NCI-H1105 treated with DMSO at 0.1 percent for 48 hours (cell line): ENCODE measurements around the gene GPR150.

Experiments
- DNase-seq: peaks from one replicate; lab custom pipeline; 2025; lab: John Stamatoyannopoulos, UW

GPR150 gene

GRCh38 chr5:95652849-95653248 lies 33.0 kb downstream of the GPR150 start:
- no peak for DNase-seq

- no peak for DNase-seq
These were observed 34.3 kb downstream of the GPR150 start for GRCh38 chr5:95654196-95654595.

DNA sequence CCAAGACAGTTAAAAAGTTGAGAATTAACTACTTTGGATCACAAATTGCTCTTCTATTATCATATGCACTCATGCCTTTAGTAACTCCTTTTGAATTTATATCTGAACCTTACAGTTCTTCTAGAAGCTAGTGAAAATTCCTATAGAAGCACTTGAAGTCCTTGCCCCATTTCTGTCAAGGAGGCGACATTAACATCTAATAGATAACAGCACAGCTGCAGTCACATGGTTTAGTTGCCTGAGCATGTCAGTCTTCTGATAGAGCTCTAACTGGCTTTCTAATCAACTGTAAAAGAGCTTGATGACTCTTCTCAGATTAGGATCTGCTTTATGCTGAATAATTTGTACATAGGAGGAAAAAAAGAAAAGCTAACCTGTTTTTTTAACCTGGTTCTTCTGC lies 35.7 kb downstream of the GPR150 start:
- DNase-seq = no peak

GRCh38 chr5:95660060-95660459 lies 40.2 kb downstream of the GPR150 start:
- DNase-seq = no peak

DNA sequence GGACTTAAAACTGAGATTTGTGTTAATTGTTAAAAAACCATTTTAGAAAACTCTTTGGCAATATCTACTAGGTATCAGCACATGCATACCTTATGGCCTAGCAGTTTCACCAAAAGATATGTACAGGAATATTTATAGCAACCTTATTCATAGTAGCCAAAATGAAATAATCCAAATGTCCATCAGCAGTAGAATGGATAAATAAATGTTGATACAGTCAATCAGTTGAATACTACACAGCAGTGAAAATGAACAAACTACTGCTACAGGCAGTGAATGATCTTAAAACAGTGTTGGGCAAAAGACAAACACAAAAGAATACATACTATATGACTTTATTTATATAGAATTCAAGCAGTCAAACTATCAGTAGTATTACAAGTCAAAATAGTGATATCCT lies 43.1 kb downstream of the GPR150 start:
- DNase-seq = no peak

DNA sequence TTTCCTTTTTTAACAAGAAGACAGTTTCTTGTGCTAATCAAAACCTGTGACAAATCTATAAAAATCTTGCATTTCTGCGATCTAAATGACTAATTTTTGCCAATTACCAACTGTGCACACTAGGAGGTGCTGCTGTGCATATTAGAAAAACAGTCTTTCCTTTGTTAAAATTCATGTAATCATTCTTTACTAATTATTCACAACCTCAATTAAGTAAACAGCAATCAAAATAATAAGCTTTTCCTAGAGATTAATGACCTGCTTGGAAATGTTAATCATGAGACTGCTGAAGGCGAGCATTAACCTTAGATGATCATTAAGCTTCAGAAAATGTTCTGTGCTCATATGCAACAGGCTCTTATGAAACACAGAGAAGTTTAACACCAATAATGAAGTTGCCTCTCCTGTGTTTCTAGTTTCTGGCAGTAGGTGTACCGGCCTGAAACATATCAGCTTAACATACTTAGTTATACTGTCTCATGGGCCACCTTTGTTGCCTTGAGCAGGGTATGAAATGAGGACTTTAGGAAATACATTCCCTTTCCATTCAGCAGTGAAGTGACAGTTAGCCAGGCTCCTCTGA lies 44.4 kb downstream of the GPR150 start:
- peak; percentile 24 for DNase-seq

DNA sequence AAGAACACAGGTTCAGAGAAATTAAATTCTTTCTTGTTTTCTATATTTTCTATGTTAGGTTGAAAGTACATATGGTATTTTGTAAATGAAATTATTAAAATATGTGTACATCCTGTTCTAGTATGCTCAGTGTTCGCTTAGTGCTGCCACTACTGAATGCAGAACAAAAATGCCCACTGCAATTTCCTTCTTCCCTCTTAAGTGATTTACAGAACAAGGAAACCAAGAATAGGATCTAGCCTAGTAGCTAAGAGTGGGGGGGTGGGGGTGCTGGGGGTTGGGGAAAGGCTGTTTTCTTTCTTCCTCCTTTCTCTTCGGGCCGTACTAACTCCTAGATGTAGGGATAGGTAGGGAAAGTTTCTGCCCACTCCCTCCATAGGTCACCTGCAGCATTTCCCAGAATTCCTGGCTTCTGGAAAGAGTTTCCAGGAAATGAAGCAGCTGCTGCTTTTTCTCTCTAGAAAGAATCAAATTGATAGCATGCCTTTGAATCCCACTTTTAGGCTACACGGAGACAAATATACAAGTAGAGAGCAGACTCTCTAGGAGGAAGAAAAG lies 47.3 kb downstream of the GPR150 start:
- DNase-seq = no peak

DNA sequence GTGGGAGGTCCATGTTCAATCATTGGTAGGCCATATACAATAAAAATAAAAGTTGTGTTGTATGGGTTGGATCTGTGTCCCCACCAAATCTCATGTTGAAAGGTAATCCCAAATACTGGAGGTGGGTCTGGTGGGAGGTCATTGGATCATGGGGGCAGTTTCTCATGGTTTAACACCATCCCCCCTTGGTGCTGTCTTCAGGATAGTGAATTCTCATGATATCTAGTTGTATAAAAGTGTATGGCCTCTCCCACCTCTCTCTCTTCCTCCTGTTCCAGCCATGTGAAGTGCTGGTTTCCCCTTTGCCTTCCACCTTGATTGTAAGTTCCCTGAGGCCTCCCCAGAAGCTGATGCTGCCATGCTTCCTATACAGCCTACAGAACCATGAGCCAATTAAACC lies 47.8 kb downstream of the GPR150 start:
- DNase-seq = no peak

- DNase-seq = no peak
These were observed 48.3 kb downstream of the GPR150 start for GRCh38 chr5:95668216-95668615.

GRCh38 chr5:95668728-95669127 lies 48.8 kb downstream of the GPR150 start:
- DNase-seq = no peak

DNA sequence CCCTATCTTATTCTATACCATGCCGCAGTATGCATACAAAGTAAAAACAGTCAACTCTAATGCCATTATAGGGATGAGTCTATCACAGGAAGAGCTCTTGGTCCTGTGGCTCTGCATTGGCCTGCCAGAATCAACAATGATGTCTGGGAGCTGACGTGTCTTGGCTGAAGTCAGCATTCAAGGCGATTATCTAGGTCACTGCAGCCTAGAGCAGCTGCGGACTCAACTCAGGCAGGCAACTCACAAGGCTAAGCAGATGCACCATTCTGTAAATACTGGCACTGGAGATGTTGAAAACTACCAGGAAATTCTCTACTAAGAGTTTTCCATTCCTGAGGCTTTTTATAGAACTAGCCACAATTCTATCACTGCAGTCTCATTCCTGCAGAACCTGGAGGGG lies 49.7 kb downstream of the GPR150 start:
- DNase-seq = no peak

DNA sequence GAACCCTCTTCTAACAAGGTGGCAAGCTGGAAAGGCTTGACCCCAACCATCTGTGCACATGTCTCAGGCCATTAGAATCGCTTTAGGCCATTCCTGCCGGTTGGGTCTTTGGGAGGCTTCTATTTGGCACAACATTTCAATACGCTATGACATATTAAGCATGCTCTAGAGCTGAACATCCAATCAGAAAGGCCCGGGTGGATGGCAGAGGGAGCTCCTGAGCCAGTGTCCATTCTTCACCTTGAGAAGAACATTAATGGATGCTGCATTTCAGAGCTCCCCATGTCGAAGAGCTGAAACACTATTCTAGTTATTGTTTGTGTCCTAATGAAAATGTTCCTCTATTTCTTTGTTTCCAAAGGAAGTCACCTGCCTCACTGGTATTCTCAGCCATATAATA lies 50.1 kb downstream of the GPR150 start:
- no peak for DNase-seq

DNA sequence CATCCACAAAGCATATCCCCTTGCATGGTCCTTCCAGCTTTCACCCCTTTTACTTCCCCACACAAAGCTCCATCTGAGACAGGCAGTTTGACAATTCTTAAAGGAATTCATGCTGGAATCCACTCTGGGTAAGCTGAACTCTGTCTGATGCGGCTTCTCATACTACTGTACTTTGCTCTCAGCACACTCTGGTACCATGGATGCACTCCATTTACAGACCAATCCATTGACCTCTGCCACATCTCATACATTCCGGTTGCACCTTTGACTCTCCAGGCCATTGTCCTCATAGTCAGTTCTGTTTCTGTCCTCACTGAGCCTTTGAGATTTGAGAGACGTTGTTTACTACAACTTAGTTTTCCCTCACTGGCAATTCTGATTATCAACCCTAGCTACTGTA lies 50.7 kb downstream of the GPR150 start:
- DNase-seq = no peak
